ENCODE results near the gene RERG.
"Not testable (repeated sequence)": the region's sequence is repeated elsewhere in the genome, so short reads cannot be mapped to it uniquely, and the experiment has no call there.

DNA sequence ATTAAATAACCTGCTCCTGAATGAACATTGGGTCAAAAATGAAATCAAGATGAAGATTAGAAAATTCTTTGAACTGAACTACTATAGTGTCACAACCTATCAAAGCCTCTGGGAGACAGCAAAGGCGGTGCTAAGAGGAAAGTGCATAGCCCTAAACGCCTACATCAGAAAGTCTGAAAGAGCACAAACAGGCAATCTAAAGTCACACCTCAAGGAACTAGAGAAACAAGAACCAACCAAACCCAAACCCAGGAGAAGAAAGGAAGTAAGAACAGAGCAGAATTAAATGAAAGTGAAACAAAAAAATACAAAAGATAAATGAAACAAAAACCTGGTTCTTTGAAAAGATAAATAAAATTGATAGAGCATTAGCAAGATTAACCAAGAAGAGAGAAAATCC is 143.5 kb downstream of the RERG start:
- TF ChIP-seq, protein P1, sequence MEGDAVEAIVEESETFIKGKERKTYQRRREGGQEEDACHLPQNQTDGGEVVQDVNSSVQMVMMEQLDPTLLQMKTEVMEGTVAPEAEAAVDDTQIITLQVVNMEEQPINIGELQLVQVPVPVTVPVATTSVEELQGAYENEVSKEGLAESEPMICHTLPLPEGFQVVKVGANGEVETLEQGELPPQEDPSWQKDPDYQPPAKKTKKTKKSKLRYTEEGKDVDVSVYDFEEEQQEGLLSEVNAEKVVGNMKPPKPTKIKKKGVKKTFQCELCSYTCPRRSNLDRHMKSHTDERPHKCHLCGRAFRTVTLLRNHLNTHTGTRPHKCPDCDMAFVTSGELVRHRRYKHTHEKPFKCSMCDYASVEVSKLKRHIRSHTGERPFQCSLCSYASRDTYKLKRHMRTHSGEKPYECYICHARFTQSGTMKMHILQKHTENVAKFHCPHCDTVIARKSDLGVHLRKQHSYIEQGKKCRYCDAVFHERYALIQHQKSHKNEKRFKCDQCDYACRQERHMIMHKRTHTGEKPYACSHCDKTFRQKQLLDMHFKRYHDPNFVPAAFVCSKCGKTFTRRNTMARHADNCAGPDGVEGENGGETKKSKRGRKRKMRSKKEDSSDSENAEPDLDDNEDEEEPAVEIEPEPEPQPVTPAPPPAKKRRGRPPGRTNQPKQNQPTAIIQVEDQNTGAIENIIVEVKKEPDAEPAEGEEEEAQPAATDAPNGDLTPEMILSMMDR (conservative IDR thresholded peaks at IDR 0.05; ENCODE audit: low read depth, low read length): not testable (repeated sequence)
- not testable (repeated sequence) for TF ChIP-seq EZH2 (IDR thresholded peaks at IDR 0.05; ENCODE audit: borderline replicate concordance, low read depth, low read length, poor library complexity, severe bottlenecking)

Data from A673 (cell line).